Endodermal cell (in vitro differentiated cells): ENCODE measurements around the gene FGD3. TPM values are rescaled to one million over a fixed set of nuclear protein-coding genes. Genes with fewer than 3 reads are reported as not detected.

ENCODE experiments used
- DNase-seq: peaks from one replicate; pipeline ENCODE4 v3.0.0-alpha.2; 2017
- H3K27ac ChIP-seq: 2 replicates; pipeline ENCODE4 v1.5.1; 2013; ENCODE audit warnings: mild to moderate bottlenecking, low read depth, low read length, moderate library complexity
- H3K27me3 ChIP-seq: 2 replicates; pipeline ENCODE4 v1.6.1; 2013; ENCODE audit warnings: mild to moderate bottlenecking, low read length, moderate library complexity; ENCODE audit not compliant: insufficient read depth, control insufficient read depth, poor library complexity, severe bottlenecking
- H3K36me3 ChIP-seq: 2 replicates; pipeline ENCODE4 v1.7.0; 2013; ENCODE audit warnings: mild to moderate bottlenecking, low read length, moderate library complexity; ENCODE audit not compliant: control insufficient read depth, insufficient read depth
- H3K4me1 ChIP-seq: one replicate; pipeline ENCODE4 v1.7.0; 2013; ENCODE audit warnings: low read length; ENCODE audit not compliant: control insufficient read depth, insufficient read depth
- H3K4me3 ChIP-seq: 2 replicates; pipeline ENCODE4 v1.5.1; 2013; ENCODE audit warnings: mild to moderate bottlenecking, low read length, moderate library complexity
- H3K9ac ChIP-seq: 2 replicates; pipeline ENCODE4 v1.6.1; 2013; ENCODE audit warnings: mild to moderate bottlenecking, low read length, moderate library complexity; ENCODE audit not compliant: poor library complexity, severe bottlenecking; ENCODE audit errors: extremely low read depth
- H3K9me3 ChIP-seq: 2 replicates; pipeline ENCODE4 v1.6.1; 2013; ENCODE audit warnings: mild to moderate bottlenecking, low read length, moderate library complexity; ENCODE audit not compliant: control insufficient read depth
- H3K27ac Mint-ChIP-seq: 2 replicates; pipeline ENCODE4 v1.8.0; 2020; ENCODE audit warnings: mixed read lengths
- H3K27me3 Mint-ChIP-seq: 2 replicates; pipeline ENCODE4 v1.8.0; 2021; ENCODE audit warnings: mild to moderate bottlenecking, mixed read lengths; ENCODE audit not compliant: insufficient read depth
- H3K36me3 Mint-ChIP-seq: 2 replicates; pipeline ENCODE4 v1.8.0; 2020; ENCODE audit warnings: low read depth, mixed read lengths
- H3K4me1 Mint-ChIP-seq: 2 replicates; pipeline ENCODE4 v1.8.0; 2020; ENCODE audit warnings: mixed read lengths
- H3K4me3 Mint-ChIP-seq: 2 replicates; pipeline ENCODE4 v1.8.0; 2020; ENCODE audit warnings: mild to moderate bottlenecking, moderate library complexity, mixed read lengths
- H3K9me3 Mint-ChIP-seq: 2 replicates; pipeline ENCODE4 v1.8.0; 2020; ENCODE audit warnings: mild to moderate bottlenecking, mixed read lengths
- CTCF ChIP-seq: fragments of 200-600 bp; sonication (generic); conservative IDR thresholded peaks from 2 replicates; pipeline ENCODE4 v1.5.0; 2021; ENCODE audit warnings: antibody characterized with exemption, mild to moderate bottlenecking
- WGBS, 2 experiments: methylation state at CpG; one replicate each; pipeline versions ENCODE4 v1.1.5 to v1.1.7; 2013; ENCODE audit warnings: missing lambda C conversion rate in 2 of 2, mixed read lengths in 1 of 2; ENCODE audit not compliant: insufficient coverage in 1 of 2, insufficient read length in 1 of 2; 5-methylcytosine and 5-hydroxymethylcytosine counted together
- total RNA-seq, 2 donors: library from RNA; stranded (reverse); fragmentation: NEBNext Ultra II Directional in 1 of 2; extraction: Animal tissue kit (Norgen Biotek cat#: 25700) in 1 of 2; gene quantifications; 2 replicates in 1 of 2; 3 replicates in 1 of 2; pipeline ENCODE4 v1.2.1, GENCODE V29; 2021

The FGD3 gene
- total RNA-seq, 2 donors from 2014 or later, result 1.4 to 1.9 TPM

GRCh38 chr9:93026640-93027039, 79.3 kb downstream of the FGD3 start:
- Mint-ChIP-seq H3K4me3 (no peak overlapping the region), H3K27me3 (peaks cover 1% of the 10 kb centered on the region), H3K9me3 (no peaks in the 10 kb centered on the region), H3K4me1 (no peaks in the 10 kb centered on the region), H3K36me3 (no peaks in the 10 kb centered on the region), H3K27ac (no peak overlapping the region)
- H3K36me3 ChIP-seq, result no peaks in the 10 kb centered on the region
- no peaks in the 10 kb centered on the region for H3K9me3 ChIP-seq
- no peak overlapping the region for H3K4me3 ChIP-seq
- no peak overlapping the region for H3K9ac ChIP-seq
- 86 to 90% methylated on average over 2 to 7 of the region's 7 CpGs for WGBS, 2 experiments
- no peaks in the 10 kb centered on the region for H3K27me3 ChIP-seq
- H3K27ac ChIP-seq, result no peak overlapping the region
- no peaks in the 10 kb centered on the region for H3K4me1 ChIP-seq
- TF ChIP-seq CTCF, result no peak
- no peak for DNase-seq

- Histone ChIP-seq H3K9me3 (no peaks in the 10 kb centered on the region), H3K27me3 (no peaks in the 10 kb centered on the region), H3K4me3 (no peak overlapping the region), H3K27ac (no peak overlapping the region), H3K4me1 (no peaks in the 10 kb centered on the region), H3K9ac (no peak overlapping the region), H3K36me3 (no peaks in the 10 kb centered on the region)
- Mint-ChIP-seq H3K9me3 (no peaks in the 10 kb centered on the region), H3K4me1 (no peaks in the 10 kb centered on the region), H3K27me3 (peaks cover 4% of the 10 kb centered on the region), H3K36me3 (no peaks in the 10 kb centered on the region), H3K27ac (no peak overlapping the region), H3K4me3 (no peak overlapping the region)
- WGBS, 2 experiments, result 92 to 97% methylated on average over 8 to 10 of the region's 10 CpGs
- no peak for TF ChIP-seq CTCF
- no peak for DNase-seq
Observed at GRCh38 chr9:93027750-93028149, 80.4 kb downstream of the FGD3 start.

- DNase-seq, result no peak
- no peak overlapping the region for H3K27ac ChIP-seq
- H3K27me3 Mint-ChIP-seq, result peaks cover 4% of the 10 kb centered on the region
- no peaks in the 10 kb centered on the region for H3K9me3 ChIP-seq
- no peaks in the 10 kb centered on the region for H3K4me1 Mint-ChIP-seq
- H3K4me1 ChIP-seq, result no peaks in the 10 kb centered on the region
- no peak overlapping the region for H3K4me3 ChIP-seq
- H3K27ac Mint-ChIP-seq, result no peak overlapping the region
- H3K4me3 Mint-ChIP-seq, result no peak overlapping the region
- no peaks in the 10 kb centered on the region for H3K9me3 Mint-ChIP-seq
- H3K9ac ChIP-seq, result no peak overlapping the region
- 68 to 85% methylated on average over 6 of the region's 6 CpGs for WGBS, 2 experiments
- TF ChIP-seq CTCF, result no peak
- no peaks in the 10 kb centered on the region for H3K36me3 Mint-ChIP-seq
- no peaks in the 10 kb centered on the region for H3K27me3 ChIP-seq
- H3K36me3 ChIP-seq, result no peaks in the 10 kb centered on the region
Observed at GRCh38 chr9:93028448-93029006, 81.2 kb downstream of the FGD3 start.
